ENCODE results near the gene PDXDC1.
A peak's percentile ranks its signal among the peaks of the same experiment; 100 is the strongest.
"Not testable (repeated sequence)": the region's sequence is repeated elsewhere in the genome, so short reads cannot be mapped to it uniquely, and the experiment has no call there.

PDXDC1 gene

GRCh38 chr16:14958323-14958600, 16.6 kb upstream of the PDXDC1 start:
- H3K4me3 ChIP-seq (ENCODE audit: low read length), result no peak overlapping the region
- TF ChIP-seq CTCF (conservative IDR thresholded peaks at IDR 0.05; ENCODE audit: low read depth, low read length), result no peak
- no peak for DNase-seq (ENCODE audit: low read depth)

GRCh38 chr16:14958970-14959369, 15.9 kb upstream of the PDXDC1 start:
- TF ChIP-seq CTCF (conservative IDR thresholded peaks at IDR 0.05; ENCODE audit: low read depth, low read length), result no peak
- no peak overlapping the region for H3K4me3 ChIP-seq (ENCODE audit: low read length)
- no peak for DNase-seq (ENCODE audit: low read depth)

GRCh38 chr16:14961405-14962186, 13.2 kb upstream of the PDXDC1 start:
- H3K4me3 ChIP-seq (ENCODE audit: low read length), result no peak overlapping the region
- no peak for TF ChIP-seq CTCF (conservative IDR thresholded peaks at IDR 0.05; ENCODE audit: low read depth, low read length)
- no peak for DNase-seq (ENCODE audit: low read depth)

GRCh38 chr16:14963281-14964173, 11.3 kb upstream of the PDXDC1 start:
- TF ChIP-seq CTCF (conservative IDR thresholded peaks at IDR 0.05; ENCODE audit: low read depth, low read length), result no peak
- no peak for DNase-seq (ENCODE audit: low read depth)
- H3K4me3 ChIP-seq (ENCODE audit: low read length), result no peak overlapping the region

- no peak for TF ChIP-seq CTCF (conservative IDR thresholded peaks at IDR 0.05; ENCODE audit: low read depth, low read length)
- no peak for DNase-seq (ENCODE audit: low read depth)
- no peak overlapping the region for H3K4me3 ChIP-seq (ENCODE audit: low read length)
Measured at GRCh38 chr16:14965328-14965727, 9.5 kb upstream of the PDXDC1 start.

GRCh38 chr16:14969795-14970194, 5.0 kb upstream of the PDXDC1 start:
- DNase-seq (ENCODE audit: low read depth); H3K4me3 ChIP-seq (ENCODE audit: low read length): not testable (repeated sequence)

GRCh38 chr16:14971621-14972228, 3.1 kb upstream of the PDXDC1 start:
- DNase-seq (ENCODE audit: low read depth); H3K4me3 ChIP-seq (ENCODE audit: low read length): not testable (repeated sequence)

GRCh38 chr16:14973785-14974322, 972 bp upstream of the PDXDC1 start:
- H3K4me3 ChIP-seq (ENCODE audit: low read length), result peak overlapping the region; percentile 72

GRCh38 chr16:14974331-14974655, 533 bp upstream of the PDXDC1 start:
- DNase-seq (ENCODE audit: low read depth), result not testable (repeated sequence)
- H3K4me3 ChIP-seq (ENCODE audit: low read length), result peak overlapping the region; percentile 72

More at GRCh38 chr16:14973785-14974322, 972 bp upstream of the PDXDC1 start:
- DNase-seq (ENCODE audit: low read depth), result not testable (repeated sequence)

GRCh38 chr16:14975418-14976194, 780 bp downstream of the PDXDC1 start:
- H3K4me3 ChIP-seq (ENCODE audit: low read length), result peak overlapping the region; percentile 72
- not testable (repeated sequence) for DNase-seq (ENCODE audit: low read depth)

- DNase-seq (ENCODE audit: low read depth); H3K4me3 ChIP-seq (ENCODE audit: low read length): not testable (repeated sequence)
Measured at GRCh38 chr16:14976971-14977736, 2.3 kb downstream of the PDXDC1 start.
